Lower leg skin (tissue), 4 donors: ENCODE results near the gene PRKAG1. TPM values are rescaled to one million over a fixed set of nuclear protein-coding genes. Genes with fewer than 3 reads are reported as not detected.
A peak's percentile ranks its signal among the peaks of the same experiment; 100 is the strongest.

Experiments
- DNase-seq, 2 donors: peaks; one replicate each; pipeline ENCODE4 v3.0.0-alpha.2; 2019; ENCODE audit warnings: low spot score in 2 of 2
- H3K4me3 ChIP-seq: fragments of 200-600 bp; sonication (generic); 2 replicates; pipeline ENCODE4 v1.5.1; 2017; ENCODE audit warnings: mild to moderate bottlenecking, low read depth; ENCODE audit not compliant: poor library complexity, severe bottlenecking
- CTCF ChIP-seq, 3 donors: fragments of 450-650 bp; IDR thresholded peaks; one replicate each; pipeline ENCODE4 v1.5.1; 2016; ENCODE audit warnings: antibody characterized with exemption in 3 of 3, mild to moderate bottlenecking in 3 of 3, moderate library complexity in 2 of 3
- POLR2A ChIP-seq, 2 donors: fragments of 450-650 bp; IDR thresholded peaks; one replicate each; pipeline ENCODE4 v1.6.1; 2016 to 2017; ENCODE audit warnings: antibody characterized with exemption in 2 of 2, mild to moderate bottlenecking in 1 of 2, moderate library complexity in 1 of 2
- WGBS, 2 donors: methylation state at CpG; one replicate each; pipeline ENCODE4 v1.1.5; 2018; 5-methylcytosine and 5-hydroxymethylcytosine counted together
- intact Hi-C: fragments of 100-400 bp; cut with DNase I; formaldehyde crosslinking; loops from one replicate; pipeline ENCODE4 v1.15.0; 2023; ENCODE audit warnings: low total_unique reads
- total RNA-seq, 4 donors: library from RNA; depleted of rRNA; stranded (reverse); fragments of >200 nt; gene quantifications; one replicate each; pipeline ENCODE4 v1.1.0, GENCODE V29; 2016

The PRKAG1 gene
- total RNA-seq, 4 donors from 2014 or later: 30.3 to 57.8 (median 49.2) TPM

GRCh38 chr12:48979602-48980388 lies 38.8 kb downstream of the PRKAG1 start:
- no peak for DNase-seq
- H3K4me3 ChIP-seq: no peak overlapping the region
- TF ChIP-seq CTCF (IDR thresholded peaks at IDR 0.05): no peak
- TF ChIP-seq POLR2A (IDR thresholded peaks at IDR 0.05): no peak
- WGBS, 2 donors: 1% methylated on average over 37 to 48 of the region's 55 CpGs
- intact Hi-C loops: no loop called here

GRCh38 chr12:48978741-48979601 lies 39.6 kb downstream of the PRKAG1 start:
- TF ChIP-seq CTCF (IDR thresholded peaks at IDR 0.05) (no peak), POLR2A (IDR thresholded peaks at IDR 0.05) (no peak)
- 3 to 5% methylated on average over 38 to 39 of the region's 45 CpGs for WGBS, 2 donors
- H3K4me3 ChIP-seq: no peak overlapping the region
- DNase-seq: no peak
- intact Hi-C loops: no loop called here

- 1 to 4% methylated on average over 13 to 28 of the region's 45 CpGs for WGBS, 2 donors
- H3K4me3 ChIP-seq: no peak within 1 kb of the TSS
- intact Hi-C loops: no loop called here
- no peak for DNase-seq
- TF ChIP-seq POLR2A (IDR thresholded peaks at IDR 0.05) (no peak), CTCF (IDR thresholded peaks at IDR 0.05) (no peak)
Observed at GRCh38 chr12:48978291-48978740, 40.3 kb downstream of the PRKAG1 start, which contains the start of gene WNT1. WNT1 (plus strand) TSS chr12:48978322; CDS start chr12:48978651, 329 bp downstream.

GRCh38 chr12:48977290-48978281 lies 41.0 kb downstream of the PRKAG1 start:
- intact Hi-C loops: no loop called here
- TF ChIP-seq POLR2A (IDR thresholded peaks at IDR 0.05) (no peak), CTCF (IDR thresholded peaks at IDR 0.05) (no peak)
- 14 to 21% methylated on average over 30 to 48 of the region's 50 CpGs for WGBS, 2 donors
- peak in 1 of 2 donors; percentile 94 for DNase-seq
- H3K4me3 ChIP-seq: no peak overlapping the region
